SK-N-SH treated with all-trans-retinoic acid at 6 μM for 48 hours (cell line): ENCODE results near the gene JCAD.

Experiments
- ARNTL ChIP-seq: fragments of 450-650 bp; formaldehyde crosslinking; IDR thresholded peaks from 2 replicates; pipeline ENCODE4 v1.5.0; 2020; ENCODE audit warnings: low read depth, mild to moderate bottlenecking, moderate library complexity, borderline replicate concordance
- CSDC2 ChIP-seq: fragments of 250-450 bp; sonication (Bioruptor Pico); IDR thresholded peaks from 2 replicates; pipeline ENCODE4 v1.5.0; 2020; ENCODE audit warnings: mild to moderate bottlenecking, moderate library complexity
- CSRNP3 ChIP-seq: fragments of 250-450 bp; sonication (Bioruptor Pico); IDR thresholded peaks from 2 replicates; pipeline ENCODE4 v1.5.1; 2021; ENCODE audit warnings: mild to moderate bottlenecking, moderate library complexity
- ESRRG ChIP-seq: fragments of 250-450 bp; sonication (Bioruptor Pico); IDR thresholded peaks from 2 replicates; pipeline ENCODE4 v1.6.1; 2021; ENCODE audit warnings: mild to moderate bottlenecking
- PATZ1 ChIP-seq: fragments of 250-450 bp; sonication (Bioruptor Pico); IDR thresholded peaks from 2 replicates; pipeline ENCODE4 v1.8.0; 2020; ENCODE audit warnings: mild to moderate bottlenecking, moderate library complexity, borderline replicate concordance
- POU6F1 ChIP-seq: fragments of 250-450 bp; sonication (Bioruptor Pico); IDR thresholded peaks from 2 replicates; pipeline ENCODE4 v1.8.0; 2021; ENCODE audit warnings: low read depth, mild to moderate bottlenecking, moderate library complexity, borderline replicate concordance
- RARB ChIP-seq: fragments of 250-450 bp; sonication (Bioruptor Pico); IDR thresholded peaks from 2 replicates; pipeline ENCODE4 v1.8.0; 2021; ENCODE audit warnings: mild to moderate bottlenecking, moderate library complexity
- SNAI2 ChIP-seq: fragments of 250-450 bp; sonication (Bioruptor Pico); IDR thresholded peaks from 2 replicates; pipeline ENCODE4 v1.5.0; 2020; ENCODE audit warnings: mild to moderate bottlenecking, moderate library complexity
- TSHZ2 ChIP-seq: fragments of 250-450 bp; sonication (Bioruptor Pico); IDR thresholded peaks from 2 replicates; pipeline ENCODE4 v1.5.0; 2020; ENCODE audit warnings: mild to moderate bottlenecking, moderate library complexity
- ZFP30 ChIP-seq: fragments of 450-650 bp; formaldehyde crosslinking; IDR thresholded peaks from 2 replicates; pipeline ENCODE4 v1.5.0; 2022; ENCODE audit warnings: mild to moderate bottlenecking, moderate library complexity

- TF ChIP-seq CSRNP3 (CRISPR knock-in tag) (no peak), ESRRG (CRISPR knock-in tag) (no peak), ARNTL (CRISPR knock-in tag) (no peak), PATZ1 (no peak), CSDC2 (no peak), TSHZ2 (CRISPR knock-in tag) (no peak), SNAI2 (CRISPR knock-in tag) (no peak), POU6F1 (CRISPR knock-in tag) (no peak), RARB (CRISPR knock-in tag) (no peak), ZFP30 (CRISPR knock-in tag) (no peak)
These were observed 19.4 kb downstream of the JCAD start for GRCh38 chr10:30039988-30040387.
